Inflammatory macrophage treated with lipopolysaccharide for 1 hour (primary cell): ENCODE data around the gene PEAK1.
"Not testable (repeated sequence)": the region's sequence is repeated elsewhere in the genome, so short reads cannot be mapped to it uniquely, and the experiment has no call there.

Experiments used
- DNase-seq, 2 donors: peaks; one replicate each; pipeline ENCODE4 v3.0.0-alpha.2; 2020 to 2022

PEAK1 gene

GRCh38 chr15:77168141-77168540 lies 251.8 kb downstream of the PEAK1 start:
- DNase-seq = no peak

GRCh38 chr15:77167406-77167805 lies 252.5 kb downstream of the PEAK1 start:
- no peak for DNase-seq

GRCh38 chr15:77163781-77164384 lies 256.0 kb downstream of the PEAK1 start:
- no peak for DNase-seq

GRCh38 chr15:77162872-77163633 lies 256.9 kb downstream of the PEAK1 start:
- DNase-seq = peak; percentile 40 to 51

- no peak for DNase-seq
These were observed 259.1 kb downstream of the PEAK1 start for GRCh38 chr15:77160562-77161478.

- not testable (repeated sequence) for DNase-seq
These were observed 263.9 kb downstream of the PEAK1 start for GRCh38 chr15:77156000-77156399.

- DNase-seq = no peak
These were observed 271.7 kb downstream of the PEAK1 start for GRCh38 chr15:77148191-77148590.

GRCh38 chr15:77145370-77145769 lies 274.5 kb downstream of the PEAK1 start:
- DNase-seq = no peak

- no peak for DNase-seq
These were observed 275.3 kb downstream of the PEAK1 start for GRCh38 chr15:77144492-77145070.

GRCh38 chr15:77144026-77144425 lies 275.9 kb downstream of the PEAK1 start:
- no peak for DNase-seq

- DNase-seq = no peak
These were observed 276.3 kb downstream of the PEAK1 start for GRCh38 chr15:77143616-77144015.

GRCh38 chr15:77143191-77143590 lies 276.7 kb downstream of the PEAK1 start:
- DNase-seq = no peak

GRCh38 chr15:77140220-77140619 lies 279.7 kb downstream of the PEAK1 start:
- DNase-seq = no peak

GRCh38 chr15:77139312-77139711 lies 280.6 kb downstream of the PEAK1 start:
- no peak for DNase-seq

GRCh38 chr15:77138167-77138522 lies 281.8 kb downstream of the PEAK1 start:
- DNase-seq = no peak

- no peak for DNase-seq
These were observed 284.7 kb downstream of the PEAK1 start for GRCh38 chr15:77135181-77135580.

GRCh38 chr15:77130315-77130930 lies 289.5 kb downstream of the PEAK1 start:
- DNase-seq = no peak

- no peak for DNase-seq
These were observed 292.3 kb downstream of the PEAK1 start for GRCh38 chr15:77127626-77128025.

- no peak for DNase-seq
These were observed 293.2 kb downstream of the PEAK1 start for GRCh38 chr15:77126529-77127326.

GRCh38 chr15:77123854-77124253 lies 296.1 kb downstream of the PEAK1 start:
- no peak for DNase-seq

GRCh38 chr15:77122576-77122975 lies 297.3 kb downstream of the PEAK1 start:
- no peak for DNase-seq

- no peak for DNase-seq
These were observed 298.3 kb downstream of the PEAK1 start for GRCh38 chr15:77121599-77121998.
